HEK293 (cell line): ENCODE results near the gene NME1.

Experiments
- BCL11B ChIP-seq: fragments of 450-650 bp; formaldehyde crosslinking; IDR thresholded peaks from 2 replicates; pipeline ENCODE4 v1.5.1; 2016; ENCODE audit warnings: low read depth, missing biosample characterization, missing genetic modification characterization
- HOXC10 ChIP-seq: sonication (generic); formaldehyde crosslinking; IDR thresholded peaks from 2 replicates; pipeline ENCODE4 v1.8.1; 2023; ENCODE audit warnings: mild to moderate bottlenecking, missing genetic modification reagents
- HOXD13 ChIP-seq: sonication (generic); formaldehyde crosslinking; IDR thresholded peaks from 2 replicates; pipeline ENCODE4 v1.8.0; 2022; ENCODE audit warnings: missing genetic modification reagents, borderline replicate concordance
- IKZF3 ChIP-seq: fragments of 450-650 bp; IDR thresholded peaks from 2 replicates; pipeline ENCODE4 v1.5.0; 2018; ENCODE audit warnings: missing biosample characterization, mild to moderate bottlenecking, missing genetic modification characterization, moderate library complexity
- KLF1 ChIP-seq: fragments of 450-650 bp; formaldehyde crosslinking; IDR thresholded peaks from 2 replicates; pipeline ENCODE4 v1.5.1; 2016; ENCODE audit warnings: missing biosample characterization, missing genetic modification characterization
- MEIS1 ChIP-seq: sonication (generic); formaldehyde crosslinking; IDR thresholded peaks from 2 replicates; pipeline ENCODE4 v1.8.1; 2022; ENCODE audit warnings: missing genetic modification reagents, mild to moderate bottlenecking, borderline replicate concordance
- OSR2 ChIP-seq: fragments of 450-650 bp; formaldehyde crosslinking; IDR thresholded peaks from 2 replicates; pipeline ENCODE4 v1.5.1; 2016; ENCODE audit warnings: missing biosample characterization, missing genetic modification characterization
- PRDM10 ChIP-seq: fragments of 450-650 bp; formaldehyde crosslinking; IDR thresholded peaks from 2 replicates; pipeline ENCODE4 v1.5.1; 2016; ENCODE audit warnings: missing biosample characterization, missing genetic modification characterization
- PRDM4 ChIP-seq: fragments of 450-650 bp; formaldehyde crosslinking; IDR thresholded peaks from 2 replicates; pipeline ENCODE4 v1.5.1; 2017; ENCODE audit warnings: missing biosample characterization, missing genetic modification characterization
- SP2 ChIP-seq: fragments of 450-650 bp; formaldehyde crosslinking; IDR thresholded peaks from 2 replicates; pipeline ENCODE4 v1.5.1; 2016; ENCODE audit warnings: missing biosample characterization, missing genetic modification characterization
- SP3 ChIP-seq: fragments of 450-650 bp; formaldehyde crosslinking; IDR thresholded peaks from 2 replicates; pipeline ENCODE4 v1.5.1; 2016; ENCODE audit warnings: missing biosample characterization, missing genetic modification characterization
- YY1 ChIP-seq: fragments of 450-650 bp; formaldehyde crosslinking; IDR thresholded peaks from 2 replicates; pipeline ENCODE4 v1.5.1; 2018; ENCODE audit warnings: missing biosample characterization, missing genetic modification characterization
- ZBTB49 ChIP-seq: fragments of 450-650 bp; formaldehyde crosslinking; IDR thresholded peaks from 2 replicates; pipeline ENCODE4 v1.5.1; 2016; ENCODE audit warnings: missing biosample characterization, missing genetic modification characterization, low read depth
- ZBTB8A ChIP-seq: fragments of 450-650 bp; formaldehyde crosslinking; IDR thresholded peaks from 2 replicates; pipeline ENCODE4 v1.5.1; 2016; ENCODE audit warnings: missing biosample characterization, missing genetic modification characterization
- ZEB2 ChIP-seq: fragments of 450-650 bp; formaldehyde crosslinking; IDR thresholded peaks from 2 replicates; pipeline ENCODE4 v1.5.1; 2016; ENCODE audit warnings: missing biosample characterization, missing genetic modification characterization
- ZFP69B ChIP-seq: fragments of 450-650 bp; formaldehyde crosslinking; IDR thresholded peaks from 2 replicates; pipeline ENCODE4 v1.5.1; 2016; ENCODE audit warnings: missing biosample characterization, missing genetic modification characterization
- ZNF221 ChIP-seq: fragments of 450-650 bp; formaldehyde crosslinking; IDR thresholded peaks from 2 replicates; pipeline ENCODE4 v1.5.1; 2017; ENCODE audit warnings: missing biosample characterization, missing genetic modification characterization, borderline replicate concordance
- ZNF266 ChIP-seq: fragments of 450-650 bp; formaldehyde crosslinking; IDR thresholded peaks from 2 replicates; pipeline ENCODE4 v1.5.1; 2016; ENCODE audit warnings: missing biosample characterization, missing genetic modification characterization, low read depth
- ZNF335 ChIP-seq: fragments of 450-650 bp; formaldehyde crosslinking; conservative IDR thresholded peaks from 2 replicates; pipeline ENCODE4 v1.5.1; 2016; ENCODE audit warnings: missing biosample characterization, missing genetic modification characterization
- ZNF350 ChIP-seq: fragments of 450-650 bp; formaldehyde crosslinking; IDR thresholded peaks from 2 replicates; pipeline ENCODE4 v1.5.0; 2017; ENCODE audit warnings: missing biosample characterization, mild to moderate bottlenecking, missing genetic modification characterization
- ZNF423 ChIP-seq: fragments of 450-650 bp; formaldehyde crosslinking; IDR thresholded peaks from 2 replicates; pipeline ENCODE4 v1.5.1; 2016; ENCODE audit warnings: missing biosample characterization, missing genetic modification characterization
- ZNF433 ChIP-seq: fragments of 450-650 bp; formaldehyde crosslinking; IDR thresholded peaks from 2 replicates; pipeline ENCODE4 v1.5.1; 2016; ENCODE audit warnings: missing biosample characterization, missing genetic modification characterization, low read depth
- ZNF488 ChIP-seq: fragments of 450-650 bp; formaldehyde crosslinking; IDR thresholded peaks from 2 replicates; pipeline ENCODE4 v1.5.1; 2016; ENCODE audit warnings: missing biosample characterization, missing genetic modification characterization
- ZNF513 ChIP-seq: fragments of 450-650 bp; IDR thresholded peaks from 2 replicates; pipeline ENCODE4 v1.5.1; 2018; ENCODE audit warnings: missing biosample characterization, missing genetic modification characterization
- ZNF549 ChIP-seq: fragments of 450-650 bp; IDR thresholded peaks from 2 replicates; pipeline ENCODE4 v1.5.1; 2018; ENCODE audit warnings: missing biosample characterization, missing genetic modification characterization, mild to moderate bottlenecking, inconsistent platforms, moderate library complexity
- ZNF623 ChIP-seq: fragments of 450-650 bp; formaldehyde crosslinking; IDR thresholded peaks from 2 replicates; pipeline ENCODE4 v1.5.1; 2016; ENCODE audit warnings: missing biosample characterization, missing genetic modification characterization
- ZNF624 ChIP-seq: fragments of 450-650 bp; formaldehyde crosslinking; IDR thresholded peaks from 2 replicates; pipeline ENCODE4 v1.5.1; 2017; ENCODE audit warnings: missing biosample characterization, missing genetic modification characterization
- ZNF654 ChIP-seq: fragments of 450-650 bp; formaldehyde crosslinking; IDR thresholded peaks from 2 replicates; pipeline ENCODE4 v1.5.1; 2016; ENCODE audit warnings: low read depth, missing biosample characterization, missing genetic modification characterization
- ZNF677 ChIP-seq: fragments of 450-650 bp; IDR thresholded peaks from 2 replicates; pipeline ENCODE4 v1.5.0; 2018; ENCODE audit warnings: missing biosample characterization, mild to moderate bottlenecking, missing genetic modification characterization, moderate library complexity
- ZSCAN16 ChIP-seq: fragments of 450-650 bp; formaldehyde crosslinking; IDR thresholded peaks from 2 replicates; pipeline ENCODE4 v1.5.1; 2016; ENCODE audit warnings: missing biosample characterization, missing genetic modification characterization

Gene NME1

GRCh38 chr17:51165680-51166197 lies 12.4 kb downstream of the NME1 start (continued):
- TF ChIP-seq OSR2 (tag by site-specific recombination) (no peak), BCL11B (tag by site-specific recombination) (peak; percentile 95), YY1 (tag by site-specific recombination) (no peak), ZNF549 (tag by site-specific recombination) (no peak), PRDM10 (tag by site-specific recombination) (peak; percentile 82), ZNF488 (tag by site-specific recombination) (no peak), KLF1 (tag by site-specific recombination) (no peak), MEIS1 (CRISPR knock-in tag) (no peak), ZNF221 (tag by site-specific recombination) (no peak), ZNF624 (tag by site-specific recombination) (no peak; the same call in 1 of the 2 replicates), ZNF335 (tag by site-specific recombination) (peak; percentile 96), ZNF513 (tag by site-specific recombination) (no peak), ZFP69B (tag by site-specific recombination) (peak; percentile 44; the same call in 1 of the 2 replicates), PRDM4 (tag by site-specific recombination) (no peak), IKZF3 (no peak), ZBTB8A (tag by site-specific recombination) (peak; percentile 76; the same call in 1 of the 2 replicates), ZNF433 (tag by site-specific recombination) (no peak), ZBTB49 (tag by site-specific recombination) (no peak), SP3 (tag by site-specific recombination) (peak; percentile 78), HOXC10 (CRISPR knock-in tag) (no peak), ZNF423 (tag by site-specific recombination) (no peak), ZNF350 (tag by site-specific recombination) (no peak), ZNF266 (tag by site-specific recombination) (peak; percentile 63; the same call in 1 of the 2 replicates), HOXD13 (CRISPR knock-in tag) (no peak), ZNF623 (tag by site-specific recombination) (peak; percentile 21; the same call in 1 of the 2 replicates), ZNF654 (tag by site-specific recombination) (no peak), ZEB2 (peak; percentile 93), ZNF677 (no peak), SP2 (tag by site-specific recombination) (peak; percentile 53; the same call in 1 of the 2 replicates), ZSCAN16 (tag by site-specific recombination) (no peak)
